ENCODE data around the gene ADRB2. TPM values are rescaled to one million over a fixed set of nuclear protein-coding genes. Genes with fewer than 3 reads are reported as not detected.
"Not testable (repeated sequence)": the region's sequence is repeated elsewhere in the genome, so short reads cannot be mapped to it uniquely, and the experiment has no call there.

The ADRB2 gene
- total RNA-seq, 1 donor from 2014 or later = 1.6 TPM

DNA sequence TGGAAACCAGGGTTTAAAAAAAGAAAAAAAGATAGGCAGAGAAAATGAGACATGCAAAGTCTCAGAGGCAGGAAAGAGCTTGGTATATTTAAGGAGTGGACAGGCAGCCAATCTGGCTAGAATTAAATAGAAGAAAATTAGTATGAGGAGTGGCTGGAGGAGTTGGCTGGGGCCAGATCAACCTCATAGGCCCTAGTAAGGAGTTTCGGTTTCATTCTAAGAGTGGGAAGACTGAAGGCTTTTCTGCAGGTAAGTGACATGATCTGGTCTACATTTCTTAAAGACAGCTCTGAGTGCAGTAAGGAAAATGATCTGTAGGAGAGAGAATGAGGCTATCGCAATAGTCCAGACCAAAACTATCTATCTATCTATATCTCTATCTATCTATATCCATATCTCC, 27.5 kb downstream of the ADRB2 start:
- ATAC-seq (no peak), DNase-seq (ENCODE audit: low spot score) (no peak)

DNA sequence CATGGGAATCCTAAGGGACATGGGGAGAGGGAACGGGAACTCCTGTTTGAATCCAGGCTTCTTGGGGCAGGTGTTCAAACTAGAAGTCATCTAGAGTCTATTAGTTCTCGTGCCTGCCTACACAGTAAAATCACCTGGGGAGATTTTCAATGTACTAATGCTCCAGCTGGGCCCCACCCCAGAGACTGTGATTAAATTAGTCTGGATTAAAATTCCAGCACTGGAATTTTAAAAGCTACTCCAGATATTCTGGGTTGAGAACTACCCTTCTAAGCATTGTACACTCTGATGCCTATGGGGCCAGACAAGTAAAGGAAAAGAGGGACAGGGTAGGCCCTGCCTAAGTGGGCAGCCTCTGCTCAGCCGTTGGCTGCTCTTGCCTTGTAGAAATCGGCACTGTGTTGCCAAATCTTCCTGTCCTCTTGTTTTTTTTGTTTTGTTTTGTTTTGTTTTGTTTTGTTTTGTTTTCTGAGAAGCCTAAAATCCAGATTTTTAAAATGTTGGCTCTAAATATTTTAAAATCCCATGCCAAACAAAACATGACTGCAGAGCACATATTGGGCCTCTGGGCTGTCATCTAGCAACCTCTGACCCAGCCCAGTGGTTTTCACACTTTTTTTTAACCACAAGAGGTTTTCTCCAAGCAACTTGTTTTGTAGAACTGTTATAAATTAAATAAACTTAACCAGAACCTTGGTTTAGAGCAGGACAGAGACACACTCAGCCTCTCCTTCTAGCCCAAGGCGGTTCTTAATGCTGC, 29.0 kb downstream of the ADRB2 start:
- DNase-seq (ENCODE audit: low spot score) (no peak), ATAC-seq (no peak)

DNA sequence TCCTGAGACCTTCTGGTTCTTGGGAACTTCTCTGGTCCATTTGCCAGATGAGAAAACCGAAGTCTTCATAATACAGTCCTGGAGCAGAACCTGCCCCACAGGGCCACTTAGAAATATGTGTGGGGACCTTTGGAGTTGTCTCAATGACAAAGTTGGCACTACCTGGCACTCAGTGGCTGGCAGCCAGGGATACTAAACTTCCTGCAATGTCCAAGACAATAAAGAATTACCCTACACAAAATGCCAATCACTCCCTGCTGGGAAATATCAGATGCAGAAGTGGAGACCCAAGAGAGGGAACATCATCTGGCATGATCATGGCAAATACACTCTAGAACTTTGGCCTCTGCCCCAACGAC, 29.6 kb downstream of the ADRB2 start:
- no peak for DNase-seq (ENCODE audit: low spot score)
- ATAC-seq = no peak

DNA sequence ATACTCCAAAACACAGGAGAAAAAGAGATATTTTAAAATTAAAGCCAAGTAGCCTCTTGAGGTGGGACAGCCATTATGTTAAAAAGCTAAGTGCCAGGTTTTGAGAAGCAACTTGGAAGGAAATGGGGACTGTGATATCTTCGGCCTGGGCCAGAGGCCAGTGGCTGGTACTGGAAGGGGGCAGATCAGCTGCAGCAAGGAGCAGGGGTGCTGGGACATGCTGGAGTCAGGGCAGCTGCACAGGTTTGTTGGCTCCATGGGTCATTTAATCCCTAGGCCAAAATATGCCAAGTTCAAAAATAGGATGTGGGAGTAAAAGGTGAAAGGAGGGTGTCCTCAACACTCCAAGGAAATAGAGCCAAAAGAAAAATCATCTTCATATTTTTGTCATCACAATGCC, 30.0 kb downstream of the ADRB2 start:
- no peak for ATAC-seq
- no peak for DNase-seq (ENCODE audit: low spot score)

DNA sequence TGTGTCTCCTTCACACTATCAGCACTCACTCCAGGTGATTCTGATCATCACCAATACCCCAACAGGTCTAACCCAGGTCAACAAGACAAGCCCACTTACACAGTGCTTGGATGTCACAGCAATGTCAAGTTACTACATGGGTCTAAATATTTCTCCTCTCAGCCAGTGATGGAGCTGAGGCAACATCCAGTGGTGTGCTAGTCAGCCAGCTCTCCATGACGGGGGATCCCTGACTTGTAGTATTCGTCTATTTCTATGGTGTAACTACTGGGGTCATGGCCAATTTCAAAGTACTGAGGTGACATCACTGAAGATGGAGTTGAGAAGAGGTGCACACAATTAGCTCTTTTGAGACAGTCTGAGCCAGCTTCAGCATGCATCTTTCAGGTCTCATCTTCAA, 31.1 kb downstream of the ADRB2 start:
- DNase-seq (ENCODE audit: low spot score) (no peak), ATAC-seq (no peak)

DNA sequence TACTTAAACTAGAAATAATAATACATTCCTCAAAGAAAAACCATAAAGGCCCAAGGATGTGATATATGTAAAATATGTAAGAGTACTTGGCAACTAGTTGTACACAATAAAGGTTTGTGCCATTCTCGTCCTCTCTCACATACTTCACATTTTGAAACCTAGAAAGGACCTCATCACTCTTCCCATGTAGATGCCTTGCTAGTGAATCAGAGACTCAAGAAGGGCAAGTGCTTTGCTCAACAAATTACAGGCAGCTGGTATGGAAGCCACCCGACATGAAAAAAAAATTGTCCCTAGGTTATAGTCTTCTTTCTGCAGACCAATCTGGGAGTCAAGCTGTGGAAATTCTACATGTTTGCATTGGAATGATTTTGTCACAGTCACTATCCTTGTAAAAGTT, 31.7 kb downstream of the ADRB2 start:
- ATAC-seq = no peak
- no peak for DNase-seq (ENCODE audit: low spot score)

DNA sequence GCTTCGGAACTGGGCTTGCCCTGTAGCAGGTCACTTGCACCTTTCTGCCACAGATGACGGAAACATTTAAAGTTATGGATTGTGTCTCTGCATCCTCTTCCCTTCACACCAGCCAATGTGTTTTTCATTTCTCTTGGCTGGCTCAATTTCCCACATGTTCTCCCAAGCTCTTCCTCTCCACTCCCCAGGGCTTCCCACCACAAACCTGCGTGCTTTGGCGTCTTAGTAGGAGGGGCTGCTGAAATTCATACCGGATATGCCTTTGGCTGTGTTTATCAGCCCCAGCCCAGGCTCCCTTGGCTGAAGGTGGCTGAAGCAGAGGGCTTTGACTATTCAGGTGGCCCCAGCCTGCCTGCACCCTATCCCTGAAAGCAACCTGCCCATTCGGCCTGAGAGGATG, 32.1 kb downstream of the ADRB2 start:
- no peak for DNase-seq (ENCODE audit: low spot score)
- ATAC-seq = no peak

DNA sequence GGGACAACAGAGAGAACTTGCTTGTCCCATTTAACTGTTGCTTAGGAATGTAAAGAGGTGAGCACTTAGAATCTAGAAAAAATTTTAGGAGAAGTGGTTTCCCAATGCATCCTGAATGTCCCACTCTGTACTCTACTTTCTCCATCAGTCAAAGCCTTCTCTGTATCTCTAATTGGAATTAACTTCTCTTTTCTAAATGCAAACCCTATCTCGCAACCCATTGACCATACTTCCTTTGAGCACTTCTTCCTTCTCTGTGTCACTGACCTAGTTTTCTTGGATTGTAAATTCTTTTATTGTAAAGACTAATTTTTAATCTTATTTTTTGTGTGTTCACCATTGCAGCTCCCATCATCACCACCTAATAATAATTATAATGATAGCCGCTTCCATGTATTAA, 33.3 kb downstream of the ADRB2 start:
- ATAC-seq = no peak
- no peak for DNase-seq (ENCODE audit: low spot score)

DNA sequence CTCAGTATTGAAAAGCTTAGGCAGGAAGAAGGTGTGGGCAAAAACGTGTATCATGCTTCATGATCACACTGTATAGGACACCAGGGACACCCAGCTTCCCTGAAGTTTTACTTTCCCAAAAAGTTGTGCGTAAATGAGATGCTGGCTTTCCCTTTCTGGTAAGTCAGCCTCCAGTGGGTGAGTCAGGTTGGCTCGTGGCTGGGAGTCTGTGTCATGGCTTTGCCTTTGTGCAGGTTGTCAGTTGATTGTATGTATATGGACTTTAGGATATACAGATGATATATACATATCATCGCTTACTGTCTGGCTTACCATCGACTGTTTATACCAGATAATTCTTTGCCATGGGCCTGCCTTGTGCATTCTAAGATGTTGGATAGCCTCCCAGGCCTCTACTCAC, 34.2 kb downstream of the ADRB2 start:
- no peak for ATAC-seq

DNA sequence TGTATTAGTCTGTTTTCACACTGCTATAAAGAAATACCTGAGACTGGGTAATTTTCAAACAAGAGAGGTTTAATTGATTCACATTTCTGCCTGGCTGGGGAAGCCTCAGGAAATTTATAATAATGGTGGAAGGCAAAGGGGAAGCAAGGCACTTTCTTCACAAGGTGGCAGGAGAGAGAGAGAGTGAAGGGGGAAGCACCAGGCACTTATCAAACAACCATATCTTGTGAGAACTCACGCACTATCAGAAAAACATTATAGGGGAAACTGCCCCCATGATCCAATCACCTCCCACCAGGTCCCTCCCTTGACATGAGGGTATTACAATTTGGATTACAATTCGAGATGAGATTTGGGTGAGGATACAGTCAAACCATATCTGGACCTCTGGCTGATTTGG, 34.7 kb downstream of the ADRB2 start:
- ATAC-seq (no peak), DNase-seq (ENCODE audit: low spot score) (no peak)

More for the DNA sequence above, 34.2 kb downstream of the ADRB2 start:
- DNase-seq (ENCODE audit: low spot score) = no peak

DNA sequence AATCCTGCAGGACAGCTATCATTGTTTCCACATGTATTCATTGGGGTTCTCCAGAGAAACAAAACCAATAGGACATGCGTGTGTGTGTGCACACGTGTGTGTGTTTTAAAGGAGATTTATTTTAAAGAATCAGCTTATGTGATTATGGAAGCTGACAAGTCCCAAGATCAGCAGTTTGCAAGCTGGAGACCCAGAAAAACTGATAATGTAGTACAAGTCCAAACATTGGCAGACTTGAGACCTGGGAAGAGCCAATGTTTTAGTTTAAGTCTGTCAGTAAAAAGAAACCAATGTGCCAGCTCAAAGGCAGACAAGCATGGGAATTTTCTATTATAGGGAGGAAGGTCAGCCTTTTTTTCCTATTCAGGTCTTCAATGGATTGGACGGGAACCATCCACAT, 35.3 kb downstream of the ADRB2 start:
- ATAC-seq = no peak
- DNase-seq (ENCODE audit: low spot score) = no peak

DNA sequence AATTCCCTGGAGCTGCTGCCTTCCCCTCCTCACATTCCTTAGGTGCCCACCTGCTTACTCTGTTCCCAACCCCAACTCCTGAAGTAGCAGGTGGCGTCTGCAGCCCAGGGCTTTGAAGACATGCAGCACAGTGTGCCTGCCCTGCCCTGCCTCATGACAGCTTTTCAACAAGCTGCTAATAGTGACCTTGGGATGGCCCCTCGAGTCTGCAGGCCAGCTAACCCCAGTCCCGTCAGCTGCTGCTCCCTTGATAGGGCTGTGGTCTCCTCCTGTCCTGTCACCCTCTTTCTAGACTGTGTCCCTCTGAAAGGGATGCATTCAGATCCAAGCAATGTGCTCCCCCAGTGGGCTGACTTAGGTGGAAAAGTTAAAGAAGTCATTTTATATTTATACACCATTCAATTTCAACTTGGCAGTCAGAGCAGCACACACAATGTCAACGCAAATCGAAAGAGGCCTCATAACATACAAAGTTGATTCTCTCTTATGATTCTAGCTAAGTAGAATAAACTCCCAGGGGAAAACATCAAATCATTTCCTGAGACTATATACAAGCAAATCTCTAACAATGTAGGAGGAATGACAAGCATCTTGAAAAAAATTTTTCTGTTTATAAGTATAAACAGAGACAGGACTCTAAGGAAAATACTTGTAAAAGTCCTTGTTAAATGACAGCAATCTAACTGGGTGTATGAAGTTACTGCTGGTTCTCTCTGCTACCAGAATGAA, 37.9 kb downstream of the ADRB2 start:
- ATAC-seq (no peak), DNase-seq (ENCODE audit: low spot score) (no peak)

DNA sequence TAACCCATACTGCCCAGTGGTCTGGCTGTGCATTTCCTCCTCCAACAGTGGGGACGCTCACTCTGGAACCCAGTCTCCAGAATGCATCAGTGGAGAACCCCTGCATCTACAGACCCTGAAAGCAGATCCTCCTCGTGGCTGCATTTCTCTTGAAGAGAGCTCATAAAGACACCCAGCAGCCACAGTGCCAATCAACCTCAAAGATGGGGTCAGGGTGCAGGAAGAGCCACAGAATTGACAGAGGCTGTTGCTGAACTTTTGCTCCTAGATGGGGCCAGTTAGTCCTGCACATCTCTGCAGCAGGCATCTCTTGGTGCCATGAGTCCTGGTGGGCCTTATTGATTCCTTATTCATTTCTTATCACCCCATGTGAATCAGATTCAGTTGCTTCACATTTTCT, 39.6 kb downstream of the ADRB2 start:
- ATAC-seq = no peak
- DNase-seq (ENCODE audit: low spot score) = no peak

DNA sequence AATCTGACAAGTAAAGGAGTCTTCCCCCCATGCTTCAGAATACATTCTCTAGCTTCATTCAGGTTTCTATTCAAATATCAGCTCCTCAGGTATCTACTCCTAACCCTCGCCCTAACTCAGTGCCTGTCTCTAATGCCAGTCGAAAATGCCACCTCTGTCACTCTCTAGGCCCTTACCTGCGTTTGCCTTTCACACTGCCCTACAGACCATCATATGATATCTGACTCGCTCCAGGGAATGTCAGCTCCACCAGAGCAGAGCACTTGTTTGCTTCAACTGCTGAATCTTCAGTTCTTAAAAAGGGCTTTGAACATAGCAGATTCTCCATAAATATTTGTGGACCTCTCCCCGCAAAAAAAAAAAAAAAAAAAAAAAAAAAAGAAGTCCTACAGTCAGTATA, 46.7 kb downstream of the ADRB2 start:
- ATAC-seq (no peak), DNase-seq (ENCODE audit: low spot score) (no peak)

DNA sequence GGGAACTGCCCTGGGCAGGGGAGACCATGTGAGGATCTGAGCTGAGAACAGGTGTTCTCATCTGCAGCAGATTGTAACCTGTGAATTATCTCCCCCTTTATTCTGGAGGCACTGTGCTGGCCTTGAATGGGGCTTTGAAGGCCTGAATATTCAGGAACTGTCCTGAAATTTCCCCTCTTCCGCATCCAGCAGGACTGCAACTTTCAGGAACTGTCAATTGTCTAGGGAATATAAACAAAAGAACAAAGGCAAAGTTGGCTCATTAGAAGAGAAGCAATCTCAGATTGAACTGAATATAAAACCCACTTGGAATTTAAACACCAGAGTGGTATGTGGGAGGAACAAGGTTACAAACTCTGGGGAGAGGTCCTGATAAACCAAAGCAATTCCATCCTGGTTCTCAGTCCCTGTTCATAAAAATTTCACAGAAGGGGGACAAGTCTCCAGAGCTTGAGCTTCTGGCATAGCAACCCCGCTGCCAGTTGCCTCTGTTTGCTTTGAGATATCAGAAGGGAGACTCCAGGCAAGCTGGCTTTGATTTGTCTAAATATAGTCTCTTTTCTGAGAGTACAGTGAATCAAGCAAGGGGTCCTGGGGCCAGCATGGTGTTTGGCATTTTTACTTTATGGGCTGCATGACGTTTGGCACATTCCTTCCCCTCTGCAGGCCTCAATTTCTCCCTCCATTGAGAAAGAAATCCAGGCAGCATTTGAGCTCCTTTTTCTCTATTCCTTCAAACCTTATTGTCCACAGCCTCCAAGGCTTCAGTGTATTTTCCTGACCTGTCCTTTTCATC, 47.5 kb downstream of the ADRB2 start:
- DNase-seq (ENCODE audit: low spot score) (no peak), ATAC-seq (no peak)

DNA sequence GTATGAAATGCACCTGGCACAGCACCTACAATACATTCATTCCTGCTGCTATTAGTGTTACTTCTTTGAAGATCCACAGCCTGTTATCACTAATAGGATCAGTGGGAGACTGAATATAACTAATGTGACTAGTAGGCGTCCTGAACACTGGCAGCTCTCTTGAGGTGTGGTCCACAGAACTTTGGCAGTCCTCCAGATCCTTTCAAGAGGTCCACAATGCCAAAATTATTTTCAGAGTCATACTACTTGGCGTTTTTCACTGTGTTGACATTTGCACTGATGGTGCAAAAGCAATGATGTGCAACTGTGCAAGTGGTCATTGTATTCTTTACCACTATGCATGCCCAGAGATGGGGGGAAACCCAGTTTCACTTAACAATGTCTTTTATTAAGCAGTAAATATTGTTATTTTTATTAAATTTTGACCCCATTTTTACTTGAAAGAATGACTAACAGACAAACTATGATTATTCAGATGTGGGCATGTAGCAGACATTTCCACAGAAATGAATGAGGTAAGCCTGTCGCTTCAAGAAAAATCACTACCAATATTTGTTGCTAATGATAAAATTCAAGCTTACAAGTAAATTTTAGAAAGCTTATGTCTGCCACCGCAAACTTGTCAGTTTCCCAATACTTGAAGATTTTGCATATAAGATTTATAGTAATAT, 48.9 kb downstream of the ADRB2 start:
- DNase-seq (ENCODE audit: low spot score) = no peak

DNA sequence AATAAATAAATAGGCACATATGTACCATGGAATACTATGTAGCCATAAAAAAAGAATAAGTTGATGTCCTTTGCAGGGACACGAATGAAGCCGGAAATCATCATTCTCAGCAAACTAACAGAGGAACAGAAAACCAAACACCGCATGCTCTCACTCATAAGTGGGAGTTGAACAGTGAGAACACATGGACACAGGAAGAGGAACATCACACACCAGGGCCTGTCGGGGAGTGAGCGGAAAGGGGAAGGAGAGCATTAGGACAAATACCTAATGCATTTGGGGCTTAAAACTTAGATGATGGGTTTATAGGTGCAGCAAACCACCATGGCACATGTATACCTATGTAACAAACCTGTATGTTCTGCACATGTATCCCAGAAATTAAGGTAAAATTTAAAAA, 51.0 kb downstream of the ADRB2 start:
- ATAC-seq; DNase-seq (ENCODE audit: low spot score): not testable (repeated sequence)

More for the DNA sequence above, 48.9 kb downstream of the ADRB2 start:
- no peak for ATAC-seq

Measured in left lobe of liver (tissue), 2 donors.